Right lobe of liver (tissue), 4 donors: ENCODE data around the gene PLD5.

Experiments used
- POLR2A ChIP-seq: fragments of 450-650 bp; IDR thresholded peaks from one replicate; pipeline ENCODE4 v1.6.1; 2017; ENCODE audit warnings: antibody characterized with exemption, mild to moderate bottlenecking
- TF ChIP-seq, protein P1 (sequence below), 4 donors: fragments of 200-600 bp in 3 of 4; fragments of 450-650 bp in 1 of 4; IDR thresholded peaks; one replicate each; pipeline versions ENCODE4 v1.5.1 to v1.8.0; 2016 to 2022; ENCODE audit warnings: antibody characterized with exemption in 4 of 4, mild to moderate bottlenecking in 2 of 4
- donor health status: DM: no; HTN: no; CAD: no.
- donor health status: DM: no; HTN: no; CAD: no.
- donor health status: DM: no; HTN: yes; CAD: no.

DNA sequence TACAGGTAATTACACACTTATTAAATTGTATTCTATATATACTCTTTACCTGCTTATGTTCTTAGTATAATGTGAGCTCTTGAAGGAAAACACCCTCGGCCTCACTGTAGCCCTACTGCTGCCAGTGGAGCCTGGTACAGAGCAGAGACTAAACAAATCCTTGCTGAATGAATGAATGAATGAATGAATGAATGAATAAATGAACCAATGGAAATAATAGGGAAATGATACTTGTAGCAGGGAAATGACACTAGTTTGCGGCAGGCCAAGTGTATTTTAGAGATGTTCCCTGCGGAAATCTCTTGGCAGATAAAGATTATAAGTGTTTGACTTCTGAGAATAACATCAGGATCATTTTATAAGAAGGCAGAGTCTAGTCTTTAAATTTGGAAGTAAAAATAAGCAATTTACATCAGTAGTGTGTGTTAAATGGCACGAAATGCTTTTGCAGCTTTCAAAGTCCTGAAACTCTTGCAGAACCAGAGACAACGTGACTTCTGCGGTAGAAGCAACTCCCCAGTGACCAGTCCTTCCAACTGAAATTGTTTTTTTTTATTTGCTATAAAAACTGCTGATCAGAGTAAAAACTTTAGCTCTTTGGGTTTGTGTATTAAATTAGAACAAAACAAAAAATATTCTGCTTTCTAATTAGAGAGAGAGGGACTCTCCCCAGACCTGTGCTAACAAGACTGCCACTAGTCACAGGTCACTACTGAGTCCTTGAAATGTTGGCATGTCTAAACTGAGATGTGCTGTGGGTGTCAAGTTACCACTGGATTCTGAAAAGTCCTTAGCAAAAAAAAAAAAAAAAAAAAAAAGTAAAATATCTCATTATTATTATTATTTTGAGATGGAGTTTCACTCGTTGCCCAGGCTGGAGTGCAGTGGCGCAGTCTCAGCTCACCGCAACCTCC, 326.3 kb downstream of the PLD5 start:
- TF ChIP-seq, protein P1, sequence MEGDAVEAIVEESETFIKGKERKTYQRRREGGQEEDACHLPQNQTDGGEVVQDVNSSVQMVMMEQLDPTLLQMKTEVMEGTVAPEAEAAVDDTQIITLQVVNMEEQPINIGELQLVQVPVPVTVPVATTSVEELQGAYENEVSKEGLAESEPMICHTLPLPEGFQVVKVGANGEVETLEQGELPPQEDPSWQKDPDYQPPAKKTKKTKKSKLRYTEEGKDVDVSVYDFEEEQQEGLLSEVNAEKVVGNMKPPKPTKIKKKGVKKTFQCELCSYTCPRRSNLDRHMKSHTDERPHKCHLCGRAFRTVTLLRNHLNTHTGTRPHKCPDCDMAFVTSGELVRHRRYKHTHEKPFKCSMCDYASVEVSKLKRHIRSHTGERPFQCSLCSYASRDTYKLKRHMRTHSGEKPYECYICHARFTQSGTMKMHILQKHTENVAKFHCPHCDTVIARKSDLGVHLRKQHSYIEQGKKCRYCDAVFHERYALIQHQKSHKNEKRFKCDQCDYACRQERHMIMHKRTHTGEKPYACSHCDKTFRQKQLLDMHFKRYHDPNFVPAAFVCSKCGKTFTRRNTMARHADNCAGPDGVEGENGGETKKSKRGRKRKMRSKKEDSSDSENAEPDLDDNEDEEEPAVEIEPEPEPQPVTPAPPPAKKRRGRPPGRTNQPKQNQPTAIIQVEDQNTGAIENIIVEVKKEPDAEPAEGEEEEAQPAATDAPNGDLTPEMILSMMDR (IDR thresholded peaks at IDR 0.05) = no peak
- no peak for TF ChIP-seq POLR2A
